ENCODE measurements around the gene ACRBP. TPM values are rescaled to one million over a fixed set of nuclear protein-coding genes. Genes with fewer than 3 reads are reported as not detected.
"Not testable (repeated sequence)": the region's sequence is repeated elsewhere in the genome, so short reads cannot be mapped to it uniquely, and the experiment has no call there.

Gene ACRBP
- total and polyA plus RNA-seq, 2 experiments from 2014 or later, result not detected

DNA sequence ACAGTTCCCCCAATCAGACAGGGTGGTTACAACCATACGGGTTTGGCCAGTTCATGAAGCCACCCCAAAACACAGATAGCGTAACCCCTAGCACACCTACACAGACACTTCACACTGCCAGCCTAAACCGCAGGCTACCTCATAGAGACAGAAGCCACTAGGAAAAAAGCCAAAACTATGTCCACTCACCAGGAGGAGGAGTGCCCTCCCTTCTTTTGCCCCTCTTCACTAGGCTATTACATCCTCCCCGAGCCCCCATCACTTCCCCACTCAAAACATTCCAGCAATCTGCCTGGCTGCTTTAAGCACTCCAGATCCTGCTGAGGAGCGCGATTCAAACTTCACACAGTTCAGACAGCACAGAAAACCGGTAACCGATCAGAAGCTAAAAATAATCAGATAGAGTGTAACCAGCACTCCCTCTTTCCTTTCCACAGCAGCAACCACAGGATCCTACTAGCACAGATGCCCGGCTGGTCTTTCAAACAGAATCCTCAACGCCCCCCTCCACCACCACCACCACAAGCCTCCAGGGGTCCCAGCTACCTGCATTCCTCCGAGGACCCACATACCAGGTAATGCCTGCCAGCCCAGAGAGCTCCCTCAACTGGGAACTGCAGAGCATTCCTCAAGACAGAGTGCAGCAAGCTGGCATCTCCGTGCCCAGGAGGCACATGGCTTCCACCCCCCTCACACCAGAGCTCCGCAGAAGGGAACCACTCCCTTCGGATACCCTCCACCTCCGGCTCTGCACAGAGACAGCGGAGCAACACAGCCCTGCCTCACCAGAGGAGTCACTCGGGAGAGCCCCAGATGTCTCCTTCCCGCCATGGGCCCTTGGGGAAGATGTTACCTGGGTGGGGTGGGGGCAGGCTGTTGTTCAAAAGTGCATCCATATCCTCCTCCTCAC is 41.6 kb downstream of the ACRBP start:
- TF ChIP-seq EZH2phosphoT487 (IDR thresholded peaks at IDR 0.05; ENCODE audit: insufficient read depth, low read depth) (no peak), EZH2 (IDR thresholded peaks at IDR 0.05; ENCODE audit: insufficient read depth, poor library complexity, severe bottlenecking) (no peak)
- Histone ChIP-seq H3K9ac (peak overlapping the region; percentile 84), H2AFZ (no peak overlapping the region), H3K79me2 (ENCODE audit: insufficient read depth) (peaks cover 57% of the 10 kb centered on the region), H3K4me1 (ENCODE audit: insufficient read depth) (peaks cover 33% of the 10 kb centered on the region), H3K4me2 (ENCODE audit: unreplicated experiment) (peak overlapping the region; percentile 84), H3K4me3 (peak overlapping the region; percentile 91), H4K20me1 (ENCODE audit: insufficient read depth) (no peaks in the 10 kb centered on the region), H3F3A (ENCODE audit: insufficient read depth) (peaks cover 40% of the 10 kb centered on the region), H3K27me3 (replicated peaks; ENCODE audit: insufficient read depth) (no peaks in the 10 kb centered on the region), H3K9me3 (ENCODE audit: low read depth) (no peaks in the 10 kb centered on the region), H3K9me2 (ENCODE audit: insufficient read depth) (no peaks in the 10 kb centered on the region), H3K27ac (peak overlapping the region; percentile 61), H3K36me3 (ENCODE audit: low read depth) (peaks cover 18% of the 10 kb centered on the region)
- DNase-seq, result peak; percentile 81
- in situ Hi-C loops (cut with MboI), result no loop called here
- 2% methylated on average over 18 of the region's 18 CpGs for WGBS, 2 experiments (ENCODE audit: low coverage in 1 of 2, low lambda C conversion rate in 2 of 2, missing lambda C conversion rate in 2 of 2)

DNA sequence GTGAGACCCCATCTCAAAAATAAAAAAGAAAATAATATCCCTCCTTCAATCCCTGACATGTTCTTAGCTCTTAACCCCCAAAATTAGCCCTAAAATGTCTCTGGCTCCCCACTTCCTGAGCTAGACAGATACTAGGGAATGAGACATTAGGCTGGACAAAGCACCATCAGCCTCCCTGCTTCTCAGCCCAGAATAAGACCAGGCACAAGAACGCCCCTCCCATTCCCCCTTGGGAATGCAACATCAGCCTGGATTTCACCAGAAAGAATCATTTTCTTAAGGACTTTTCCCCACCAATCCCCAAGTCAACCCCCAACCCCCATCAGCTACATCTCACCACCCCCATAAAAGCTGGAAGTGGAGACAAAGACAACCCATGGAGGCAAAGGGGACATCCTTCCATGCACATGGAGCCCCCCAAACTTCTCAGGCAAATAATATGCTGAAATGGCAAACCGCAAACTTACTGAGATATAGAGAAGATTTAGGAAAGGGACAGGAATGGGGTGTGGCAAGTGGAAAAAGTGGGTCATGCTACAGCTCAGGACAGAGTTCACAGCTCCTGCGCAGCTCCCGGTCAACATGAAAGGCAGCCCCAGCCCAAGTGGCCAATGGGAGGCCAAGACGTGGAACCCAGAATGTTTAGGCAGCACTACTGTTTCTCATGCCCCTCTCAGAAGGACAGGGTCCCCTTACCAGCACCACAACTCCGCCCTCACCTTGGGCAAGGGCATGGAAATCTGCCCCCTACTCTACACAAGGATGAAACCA is 42.8 kb downstream of the ACRBP start:
- Histone ChIP-seq H3K27me3 (replicated peaks; ENCODE audit: insufficient read depth) (no peaks in the 10 kb centered on the region), H3K4me1 (ENCODE audit: insufficient read depth) (peaks cover 33% of the 10 kb centered on the region), H3K9me2 (ENCODE audit: insufficient read depth) (no peaks in the 10 kb centered on the region), H3K36me3 (ENCODE audit: low read depth) (peaks cover 31% of the 10 kb centered on the region), H3K9me3 (ENCODE audit: low read depth) (no peaks in the 10 kb centered on the region), H2AFZ (no peak overlapping the region), H3K79me2 (ENCODE audit: insufficient read depth) (peaks cover 69% of the 10 kb centered on the region), H3K4me3 (peak overlapping the region; percentile 91), H3K4me2 (ENCODE audit: unreplicated experiment) (peak overlapping the region; percentile 84), H4K20me1 (ENCODE audit: insufficient read depth) (no peaks in the 10 kb centered on the region), H3K9ac (peak overlapping the region; percentile 84), H3K27ac (peak overlapping the region; percentile 61), H3F3A (ENCODE audit: insufficient read depth) (peaks cover 40% of the 10 kb centered on the region)
- DNase-seq, result peak; percentile 47
- in situ Hi-C loops (cut with MboI), result no loop called here
- TF ChIP-seq EZH2phosphoT487 (IDR thresholded peaks at IDR 0.05; ENCODE audit: insufficient read depth, low read depth), result no peak
- no peak for TF ChIP-seq EZH2 (IDR thresholded peaks at IDR 0.05; ENCODE audit: insufficient read depth, poor library complexity, severe bottlenecking)
- 71 to 80% methylated on average over 6 of the region's 6 CpGs for WGBS, 2 experiments (ENCODE audit: low coverage in 1 of 2, low lambda C conversion rate in 2 of 2, missing lambda C conversion rate in 2 of 2)

DNA sequence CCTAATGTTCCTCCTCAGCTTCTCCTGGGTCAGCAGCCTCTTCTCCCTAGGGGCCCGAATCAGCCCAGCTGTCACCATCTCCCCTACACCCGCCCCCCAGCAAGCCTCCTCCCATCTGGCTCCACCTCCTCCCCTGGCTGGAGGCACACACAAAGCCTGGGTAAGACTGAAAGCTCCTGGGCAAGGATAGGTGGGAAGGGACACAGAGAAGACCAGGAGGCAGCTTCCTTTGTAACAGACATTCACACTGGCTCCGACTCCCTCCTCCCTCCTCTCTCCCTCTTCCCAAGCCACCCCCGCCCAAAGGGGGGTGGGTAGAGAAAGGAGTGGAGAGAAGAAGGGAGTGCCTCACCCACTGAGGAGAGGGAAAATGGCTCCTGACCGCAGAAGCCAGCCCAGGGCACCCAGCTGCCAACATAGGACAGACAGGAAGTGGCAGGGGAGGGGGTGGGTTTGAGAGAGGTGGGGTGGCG is 44.1 kb downstream of the ACRBP start:
- peak; percentile 53 for DNase-seq
- Histone ChIP-seq H3K4me2 (ENCODE audit: unreplicated experiment) (peak overlapping the region; percentile 84), H3K4me3 (peak overlapping the region; percentile 91), H3K9me3 (ENCODE audit: low read depth) (no peaks in the 10 kb centered on the region), H3K4me1 (ENCODE audit: insufficient read depth) (peaks cover 33% of the 10 kb centered on the region), H3F3A (ENCODE audit: insufficient read depth) (peaks cover 29% of the 10 kb centered on the region), H3K36me3 (ENCODE audit: low read depth) (peaks cover 42% of the 10 kb centered on the region), H2AFZ (no peak overlapping the region; the same call in 1 of the 2 replicates), H3K79me2 (ENCODE audit: insufficient read depth) (peaks cover 79% of the 10 kb centered on the region), H3K9me2 (ENCODE audit: insufficient read depth) (no peaks in the 10 kb centered on the region), H4K20me1 (ENCODE audit: insufficient read depth) (no peaks in the 10 kb centered on the region), H3K27ac (no peak overlapping the region), H3K9ac (peak overlapping the region; percentile 50), H3K27me3 (replicated peaks; ENCODE audit: insufficient read depth) (no peaks in the 10 kb centered on the region)
- in situ Hi-C loops (cut with MboI), result no loop called here
- 9 to 14% methylated on average over 3 to 6 of the region's 6 CpGs for WGBS, 2 experiments (ENCODE audit: low coverage in 1 of 2, low lambda C conversion rate in 2 of 2, missing lambda C conversion rate in 2 of 2)
- TF ChIP-seq EZH2phosphoT487 (IDR thresholded peaks at IDR 0.05; ENCODE audit: insufficient read depth, low read depth), result no peak
- TF ChIP-seq EZH2 (IDR thresholded peaks at IDR 0.05; ENCODE audit: insufficient read depth, poor library complexity, severe bottlenecking), result no peak

DNA sequence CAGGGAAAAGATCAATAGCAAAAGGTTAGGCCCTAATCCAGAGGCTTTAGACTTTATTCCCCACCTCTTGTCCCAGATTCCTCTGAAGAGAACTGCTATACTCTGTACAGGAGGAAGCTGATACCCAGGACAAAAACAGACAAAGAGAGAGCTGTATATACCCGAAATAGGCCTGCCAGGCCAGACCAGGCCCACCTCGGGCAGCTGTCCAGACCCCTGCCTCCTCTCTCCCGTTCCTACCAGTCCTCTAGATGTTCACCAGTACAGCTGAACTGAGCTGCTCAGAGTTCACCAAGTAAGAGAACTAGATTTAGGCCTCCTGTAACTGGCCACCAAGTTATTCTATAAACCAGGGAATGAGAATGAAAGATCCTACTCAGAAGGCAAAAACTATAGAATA is 44.7 kb downstream of the ACRBP start:
- H3K36me3 ChIP-seq (ENCODE audit: low read depth), result peaks cover 48% of the 10 kb centered on the region
- 25 to 48% methylated on average over 3 of the region's 3 CpGs for WGBS, 2 experiments (ENCODE audit: low coverage in 1 of 2, low lambda C conversion rate in 2 of 2, missing lambda C conversion rate in 2 of 2)
- peaks cover 30% of the 10 kb centered on the region for H3K4me1 ChIP-seq (ENCODE audit: insufficient read depth)
- peak overlapping the region; percentile 84 for H3K4me2 ChIP-seq (ENCODE audit: unreplicated experiment)
- no peaks in the 10 kb centered on the region for H3K9me3 ChIP-seq (ENCODE audit: low read depth)
- TF ChIP-seq EZH2phosphoT487 (IDR thresholded peaks at IDR 0.05; ENCODE audit: insufficient read depth, low read depth), result no peak
- no peak for TF ChIP-seq EZH2 (IDR thresholded peaks at IDR 0.05; ENCODE audit: insufficient read depth, poor library complexity, severe bottlenecking)
- H3K27ac ChIP-seq, result no peak overlapping the region
- H3F3A ChIP-seq (ENCODE audit: insufficient read depth), result peaks cover 24% of the 10 kb centered on the region
- H3K4me3 ChIP-seq, result peak overlapping the region; percentile 91
- no peaks in the 10 kb centered on the region for H3K27me3 ChIP-seq (replicated peaks; ENCODE audit: insufficient read depth)
- H2AFZ ChIP-seq, result no peak overlapping the region
- no peak for DNase-seq
- peaks cover 82% of the 10 kb centered on the region for H3K79me2 ChIP-seq (ENCODE audit: insufficient read depth)
- H3K9me2 ChIP-seq (ENCODE audit: insufficient read depth), result no peaks in the 10 kb centered on the region
- in situ Hi-C loops (cut with MboI), result no loop called here
- no peaks in the 10 kb centered on the region for H4K20me1 ChIP-seq (ENCODE audit: insufficient read depth)
- peak overlapping the region; percentile 50 for H3K9ac ChIP-seq

DNA sequence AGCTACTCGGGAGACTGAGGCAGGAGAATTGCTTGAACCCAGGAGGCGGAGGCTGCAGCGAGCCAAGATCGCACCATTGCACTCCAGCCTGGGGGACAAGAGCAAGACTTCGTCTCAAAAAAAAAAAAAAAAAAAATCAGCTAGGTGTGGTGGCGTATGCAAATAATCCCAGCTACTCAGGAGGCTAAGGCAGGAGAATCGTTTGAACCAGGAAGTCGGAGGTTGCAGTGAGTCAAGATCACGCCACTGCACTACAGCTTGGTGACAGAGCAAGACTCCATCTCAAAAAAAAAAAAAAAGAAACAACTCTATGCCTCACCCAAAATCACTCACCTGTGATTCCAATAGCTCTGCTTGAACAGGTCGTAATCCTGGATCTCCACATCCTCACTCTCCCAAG is 51.6 kb downstream of the ACRBP start:
- Histone ChIP-seq H3K36me3 (ENCODE audit: low read depth) (peaks cover 93% of the 10 kb centered on the region), H3F3A (ENCODE audit: insufficient read depth) (peaks cover 15% of the 10 kb centered on the region), H3K79me2 (ENCODE audit: insufficient read depth) (peaks cover 46% of the 10 kb centered on the region)
- DNase-seq; H3K4me2 ChIP-seq (ENCODE audit: unreplicated experiment); H3K9ac ChIP-seq; H3K9me3 ChIP-seq (ENCODE audit: low read depth); H3K9me2 ChIP-seq (ENCODE audit: insufficient read depth); H3K4me3 ChIP-seq; in situ Hi-C loops (cut with MboI); H3K4me1 ChIP-seq (ENCODE audit: insufficient read depth); H3K27me3 ChIP-seq (replicated peaks; ENCODE audit: insufficient read depth); H2AFZ ChIP-seq; H3K27ac ChIP-seq; H4K20me1 ChIP-seq (ENCODE audit: insufficient read depth): not testable (repeated sequence)
- WGBS, 2 experiments (ENCODE audit: low coverage in 1 of 2, low lambda C conversion rate in 2 of 2, missing lambda C conversion rate in 2 of 2), result 91% methylated on average over 10 of the region's 10 CpGs
